Ishikawa (cell line): ENCODE results near the gene PSMC1.

Experiments
- CEBPB ChIP-seq: IDR thresholded peaks from 2 replicates; pipeline ENCODE4 v1.6.1; 2012
- CREB1 ChIP-seq: IDR thresholded peaks from 2 replicates; pipeline ENCODE4 v1.6.1; 2012; ENCODE audit warnings: low read depth
- EP300 ChIP-seq: IDR thresholded peaks from 2 replicates; pipeline ENCODE4 v1.6.1; 2012; ENCODE audit warnings: borderline replicate concordance
- FOXM1 ChIP-seq: IDR thresholded peaks from 2 replicates; pipeline ENCODE4 v1.6.1; 2012; ENCODE audit warnings: low read depth, borderline replicate concordance
- NFIC ChIP-seq: IDR thresholded peaks from 2 replicates; pipeline ENCODE4 v1.6.1; 2012
- RAD21 ChIP-seq: IDR thresholded peaks from 2 replicates; pipeline ENCODE4 v1.6.1; 2012; ENCODE audit warnings: low read depth
- TAF1 ChIP-seq: IDR thresholded peaks from 2 replicates; pipeline ENCODE4 v1.6.1; 2012; ENCODE audit warnings: low read depth, mild to moderate bottlenecking
- TCF12 ChIP-seq: IDR thresholded peaks from 2 replicates; pipeline ENCODE4 v1.6.1; 2012; ENCODE audit warnings: low read depth
- TEAD4 ChIP-seq: IDR thresholded peaks from 2 replicates; pipeline ENCODE4 v1.6.1; 2012
- USF1 ChIP-seq: IDR thresholded peaks from 2 replicates; pipeline ENCODE4 v1.6.1; 2012
- YY1 ChIP-seq: IDR thresholded peaks from 2 replicates; pipeline ENCODE4 v1.6.1; 2012; ENCODE audit warnings: low read depth
- ZBTB7A ChIP-seq: IDR thresholded peaks from 2 replicates; pipeline ENCODE4 v1.6.1; 2012; ENCODE audit warnings: low read depth
- TF ChIP-seq, protein P1 (sequence below): IDR thresholded peaks from 2 replicates; pipeline ENCODE4 v1.6.1; 2012
- TF ChIP-seq, protein P2 (sequence below): IDR thresholded peaks from 2 replicates; pipeline ENCODE4 v1.6.1; 2012; ENCODE audit warnings: low read depth, mild to moderate bottlenecking

- TF ChIP-seq RAD21 (no peak), USF1 (no peak), NFIC (no peak), YY1 (no peak), EP300 (no peak), ZBTB7A (no peak), FOXM1 (no peak), CEBPB (no peak), TAF1 (no peak), CREB1 (no peak), TCF12 (no peak), TEAD4 (no peak)
- TF ChIP-seq, protein P1, sequence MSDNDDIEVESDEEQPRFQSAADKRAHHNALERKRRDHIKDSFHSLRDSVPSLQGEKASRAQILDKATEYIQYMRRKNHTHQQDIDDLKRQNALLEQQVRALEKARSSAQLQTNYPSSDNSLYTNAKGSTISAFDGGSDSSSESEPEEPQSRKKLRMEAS = no peak
- TF ChIP-seq, protein P2, sequence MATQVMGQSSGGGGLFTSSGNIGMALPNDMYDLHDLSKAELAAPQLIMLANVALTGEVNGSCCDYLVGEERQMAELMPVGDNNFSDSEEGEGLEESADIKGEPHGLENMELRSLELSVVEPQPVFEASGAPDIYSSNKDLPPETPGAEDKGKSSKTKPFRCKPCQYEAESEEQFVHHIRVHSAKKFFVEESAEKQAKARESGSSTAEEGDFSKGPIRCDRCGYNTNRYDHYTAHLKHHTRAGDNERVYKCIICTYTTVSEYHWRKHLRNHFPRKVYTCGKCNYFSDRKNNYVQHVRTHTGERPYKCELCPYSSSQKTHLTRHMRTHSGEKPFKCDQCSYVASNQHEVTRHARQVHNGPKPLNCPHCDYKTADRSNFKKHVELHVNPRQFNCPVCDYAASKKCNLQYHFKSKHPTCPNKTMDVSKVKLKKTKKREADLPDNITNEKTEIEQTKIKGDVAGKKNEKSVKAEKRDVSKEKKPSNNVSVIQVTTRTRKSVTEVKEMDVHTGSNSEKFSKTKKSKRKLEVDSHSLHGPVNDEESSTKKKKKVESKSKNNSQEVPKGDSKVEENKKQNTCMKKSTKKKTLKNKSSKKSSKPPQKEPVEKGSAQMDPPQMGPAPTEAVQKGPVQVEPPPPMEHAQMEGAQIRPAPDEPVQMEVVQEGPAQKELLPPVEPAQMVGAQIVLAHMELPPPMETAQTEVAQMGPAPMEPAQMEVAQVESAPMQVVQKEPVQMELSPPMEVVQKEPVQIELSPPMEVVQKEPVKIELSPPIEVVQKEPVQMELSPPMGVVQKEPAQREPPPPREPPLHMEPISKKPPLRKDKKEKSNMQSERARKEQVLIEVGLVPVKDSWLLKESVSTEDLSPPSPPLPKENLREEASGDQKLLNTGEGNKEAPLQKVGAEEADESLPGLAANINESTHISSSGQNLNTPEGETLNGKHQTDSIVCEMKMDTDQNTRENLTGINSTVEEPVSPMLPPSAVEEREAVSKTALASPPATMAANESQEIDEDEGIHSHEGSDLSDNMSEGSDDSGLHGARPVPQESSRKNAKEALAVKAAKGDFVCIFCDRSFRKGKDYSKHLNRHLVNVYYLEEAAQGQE = no peak
Measured at GRCh38 chr14:90274019-90274418, 17.7 kb downstream of the PSMC1 start.
